ENCODE results near the gene NDP.

Gene NDP

DNA sequence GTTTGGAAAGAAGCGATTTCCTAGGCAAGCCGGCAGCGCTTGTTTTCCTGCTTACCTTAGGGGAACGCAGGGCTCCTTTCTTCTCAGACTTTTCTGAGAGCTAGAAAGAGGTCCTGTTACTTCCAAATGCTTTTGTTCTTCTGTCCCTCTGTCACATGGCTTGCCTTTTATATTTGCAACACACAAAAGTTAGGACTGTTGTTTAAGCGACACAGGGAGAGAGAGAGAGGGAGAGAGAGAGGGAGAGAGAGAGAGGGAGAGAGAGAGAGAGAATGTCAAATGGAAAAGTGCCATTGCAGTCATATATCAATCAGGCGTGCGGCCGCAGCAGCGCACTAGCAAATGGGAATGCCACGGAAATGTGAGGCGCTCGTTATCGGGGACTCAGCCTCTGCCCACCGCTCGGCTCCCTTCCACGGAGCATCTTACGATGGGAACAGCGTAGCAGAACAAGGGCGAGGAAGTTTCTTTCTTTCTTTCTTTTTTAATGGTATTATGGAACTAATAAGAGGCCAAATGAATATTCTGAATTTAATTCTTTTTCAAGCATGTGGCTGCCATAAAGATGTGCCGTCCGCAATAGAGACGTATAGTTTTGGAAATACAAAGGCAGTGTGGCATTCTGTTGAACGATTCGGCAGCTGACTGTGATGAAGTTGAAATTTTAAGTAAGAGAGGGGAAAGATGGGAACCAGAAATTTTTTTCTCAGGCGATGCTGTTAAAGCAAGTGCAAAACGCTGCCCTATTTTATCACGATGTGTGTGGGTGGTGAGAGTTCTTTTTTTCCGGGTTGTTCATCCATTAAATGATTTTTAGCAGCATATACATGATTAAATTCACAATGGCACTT lies at the start of gene NDP:
Gene NDP (minus strand): TSS at position 142 of the 851 bp plus-strand sequence. CDS start 14,745 bp downstream, outside the sequence.
- no peak for DNase-seq

- no peak for DNase-seq
Measured at GRCh38 chrX:44022964-44023363, 49.8 kb upstream of the NDP start.

- no peak for DNase-seq
Measured at GRCh38 chrX:44020693-44021092, 47.5 kb upstream of the NDP start.

- DNase-seq, result no peak
Measured at GRCh38 chrX:44019911-44020310, 46.7 kb upstream of the NDP start.

GRCh38 chrX:44017676-44018075 lies 44.5 kb upstream of the NDP start:
- no peak for DNase-seq

GRCh38 chrX:44016906-44017305 lies 43.7 kb upstream of the NDP start:
- DNase-seq, result no peak

DNA sequence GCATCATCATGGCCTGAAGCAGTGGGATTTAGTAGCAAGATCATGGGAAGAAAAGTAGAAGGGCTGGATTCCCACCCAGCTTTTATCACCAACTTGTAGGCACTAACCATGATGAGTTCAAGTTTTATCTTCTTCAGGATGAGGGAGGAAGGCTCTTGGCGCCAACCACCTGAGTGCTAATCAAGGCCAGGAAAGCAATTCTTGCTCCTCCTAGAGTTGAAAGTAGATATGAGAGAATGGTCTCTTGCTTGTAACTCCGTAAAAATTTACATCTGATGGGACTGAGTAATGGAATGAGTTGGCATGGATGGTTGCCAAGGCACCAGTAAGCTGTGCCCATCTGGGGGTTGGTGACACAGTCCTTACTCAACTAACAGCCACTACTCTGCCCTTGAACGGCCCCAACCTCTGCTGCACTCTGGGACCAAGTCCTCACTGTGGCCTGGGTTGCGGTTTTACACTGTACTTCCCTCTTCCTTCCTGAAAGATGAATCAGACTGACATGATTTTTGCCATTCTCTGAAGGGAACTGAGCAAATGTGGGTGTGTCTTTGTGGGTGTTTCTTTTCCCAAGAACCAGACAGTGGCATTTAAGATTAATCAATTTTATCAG lies 39.4 kb upstream of the NDP start:
- DNase-seq, result peak; percentile 11

DNA sequence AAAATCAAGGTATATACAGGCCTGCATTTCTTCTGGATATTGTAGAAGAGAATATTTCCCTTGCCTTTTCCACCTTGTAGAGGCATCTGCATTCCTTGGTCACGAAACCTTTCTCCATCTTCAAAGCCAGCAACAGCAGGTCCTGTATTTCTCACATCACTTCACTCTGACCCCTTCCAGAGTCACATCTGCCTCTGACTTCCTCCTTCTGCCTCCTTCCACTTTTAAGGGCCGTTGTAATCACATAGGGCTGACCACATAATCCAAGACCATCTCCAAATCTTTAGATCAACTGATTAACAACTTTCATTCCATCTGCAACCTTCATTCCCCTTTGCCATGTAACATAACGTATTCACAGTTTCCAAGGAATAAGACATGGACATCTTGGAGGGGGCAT lies 38.3 kb upstream of the NDP start:
- no peak for DNase-seq

DNA sequence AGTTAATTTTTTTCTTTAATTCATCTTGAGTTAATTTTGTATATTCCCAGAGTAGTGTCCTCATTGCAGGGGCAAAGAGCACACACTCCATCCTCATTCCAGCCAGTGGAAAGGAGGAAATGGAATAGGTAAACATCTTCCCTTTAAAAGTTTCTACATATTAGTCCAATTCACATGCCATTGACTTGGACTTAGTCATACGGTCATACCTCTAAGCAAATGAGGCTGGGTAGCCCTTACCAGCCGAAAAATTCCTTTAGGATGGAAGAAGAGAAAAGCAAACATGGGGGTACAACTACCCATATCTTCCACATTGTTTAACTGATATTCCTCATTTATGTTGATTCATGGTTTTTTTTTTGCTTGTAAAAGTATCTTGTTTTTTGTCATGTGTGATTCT lies 37.4 kb upstream of the NDP start:
- no peak for DNase-seq

GRCh38 chrX:44006081-44006480 lies 32.9 kb upstream of the NDP start:
- DNase-seq, result no peak

GRCh38 chrX:44003975-44004374 lies 30.8 kb upstream of the NDP start:
- DNase-seq, result no peak

DNA sequence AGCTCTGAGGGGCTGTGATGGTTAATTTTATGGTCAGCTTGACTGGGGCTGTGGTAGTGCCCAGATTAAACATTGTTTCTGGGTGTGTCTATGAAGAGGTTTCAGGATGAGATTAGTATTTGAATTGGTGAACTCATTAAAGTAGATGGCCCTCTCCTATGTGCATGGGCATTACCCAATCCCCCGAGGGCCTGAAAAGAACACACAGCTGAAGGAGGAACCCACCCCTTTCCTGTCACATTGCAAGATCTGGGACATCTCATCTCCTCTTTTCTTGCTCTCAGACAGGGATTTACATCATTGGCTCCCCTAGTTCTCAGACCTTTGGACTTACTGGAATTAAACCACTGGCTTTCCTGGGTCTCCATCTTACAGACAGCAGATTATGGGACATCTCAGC lies 29.4 kb upstream of the NDP start:
- no peak for DNase-seq

- DNase-seq, result no peak
Measured at GRCh38 chrX:43998374-43998773, 25.2 kb upstream of the NDP start.

- DNase-seq, result no peak
Measured at GRCh38 chrX:43996491-43996890, 23.3 kb upstream of the NDP start.

GRCh38 chrX:43986083-43986482 lies 12.9 kb upstream of the NDP start:
- DNase-seq, result no peak

GRCh38 chrX:43985511-43985910 lies 12.3 kb upstream of the NDP start:
- DNase-seq, result no peak

DNA sequence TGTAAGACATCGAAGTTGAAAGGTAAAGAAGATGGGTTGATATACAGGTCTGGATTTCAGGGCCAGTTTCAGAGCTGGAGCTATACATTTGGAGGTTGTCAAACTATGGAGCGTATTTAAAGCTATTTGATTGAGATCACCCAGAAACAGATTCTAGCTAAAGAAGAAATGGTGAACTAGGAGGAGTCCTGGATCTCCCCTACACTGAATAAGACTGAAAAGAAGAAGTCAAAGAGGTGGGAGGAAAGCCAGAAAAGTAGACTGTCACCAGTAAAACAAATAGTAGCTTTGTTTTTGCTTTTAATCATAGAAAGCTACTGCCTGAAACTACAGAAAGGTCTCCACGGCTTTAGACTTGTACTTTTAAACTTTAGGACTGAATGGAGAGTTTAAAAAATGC lies 5.0 kb upstream of the NDP start:
- DNase-seq, result no peak

- no peak for DNase-seq
Measured at GRCh38 chrX:43976205-43976604, 3.0 kb upstream of the NDP start.

DNA sequence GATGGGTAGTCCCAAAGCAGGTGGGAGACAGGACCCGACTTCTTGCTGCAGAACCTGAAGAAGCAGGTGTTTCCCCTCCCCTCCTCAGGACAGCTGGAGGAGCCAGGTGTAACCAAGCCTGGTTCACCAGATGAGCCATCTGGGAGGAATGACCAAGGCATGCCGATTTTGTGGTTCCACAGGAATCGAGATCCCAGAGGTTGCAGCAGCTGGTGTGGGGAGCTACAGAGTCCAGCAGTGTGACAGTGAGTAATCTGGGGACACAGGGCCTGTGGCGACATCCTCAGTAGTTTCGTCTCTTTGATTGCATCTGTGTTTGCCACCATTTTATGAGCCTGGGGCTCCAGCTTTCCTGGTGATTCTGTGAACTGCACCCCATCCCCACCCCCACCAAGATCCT lies 2.6 kb upstream of the NDP start:
- no peak for DNase-seq

- no peak for DNase-seq
Measured at GRCh38 chrX:43974741-43975465, 1.7 kb upstream of the NDP start.

GRCh38 chrX:43974100-43974475 lies 898 bp upstream of the NDP start:
- no peak for DNase-seq

GRCh38 chrX:43971966-43972961 lies 926 bp downstream of the NDP start:
- DNase-seq, result no peak

DNA sequence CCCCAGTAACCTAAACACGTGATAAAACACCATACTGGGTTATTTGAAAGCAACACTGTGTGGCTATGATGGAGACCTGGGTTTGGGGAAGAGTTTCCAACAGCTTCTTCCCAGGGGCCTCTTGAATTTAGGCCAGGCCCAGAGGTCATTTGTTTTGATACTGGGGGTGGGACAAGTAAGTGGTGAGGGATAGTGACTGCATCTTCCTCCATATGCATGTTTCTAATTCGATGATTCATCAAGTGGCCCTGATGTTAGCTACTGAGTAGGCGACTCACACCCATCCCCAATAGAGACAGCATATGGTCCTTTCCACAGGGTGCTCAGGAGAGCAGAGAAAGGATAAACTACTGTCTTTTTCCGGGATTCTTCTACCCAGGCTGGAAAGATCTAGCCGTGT lies 2.7 kb downstream of the NDP start:
- no peak for DNase-seq

Measured in activated naive CD4-positive, alpha-beta T cell treated with anti-CD3 and anti-CD28 coated beads, Interleukin-2, amount 50 U/mL, for 16 hours (primary cell).